ENCODE results near the gene FGD4.

FGD4 gene

DNA sequence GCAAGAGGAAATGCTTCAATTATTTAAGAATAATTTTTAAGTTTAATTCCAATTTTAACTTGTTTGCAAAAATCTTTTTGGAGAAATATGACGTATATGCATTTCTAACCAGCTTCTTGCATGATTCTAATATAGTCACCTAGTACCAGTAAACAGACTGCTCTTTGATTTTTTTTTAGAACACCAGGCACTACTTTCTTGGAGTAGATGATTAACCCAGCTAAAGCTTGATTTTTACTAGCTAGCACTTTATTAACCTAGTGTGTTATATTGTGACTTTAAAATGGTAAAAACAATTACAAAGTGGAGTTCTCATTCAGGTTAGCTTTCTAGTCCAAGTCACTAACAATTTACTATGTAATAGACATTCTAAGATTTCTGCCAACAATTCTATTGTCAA lies 32.6 kb upstream of the FGD4 start:
- no peak for DNase-seq (ENCODE audit: insufficient read length, low spot score)
- TF ChIP-seq, protein P1, sequence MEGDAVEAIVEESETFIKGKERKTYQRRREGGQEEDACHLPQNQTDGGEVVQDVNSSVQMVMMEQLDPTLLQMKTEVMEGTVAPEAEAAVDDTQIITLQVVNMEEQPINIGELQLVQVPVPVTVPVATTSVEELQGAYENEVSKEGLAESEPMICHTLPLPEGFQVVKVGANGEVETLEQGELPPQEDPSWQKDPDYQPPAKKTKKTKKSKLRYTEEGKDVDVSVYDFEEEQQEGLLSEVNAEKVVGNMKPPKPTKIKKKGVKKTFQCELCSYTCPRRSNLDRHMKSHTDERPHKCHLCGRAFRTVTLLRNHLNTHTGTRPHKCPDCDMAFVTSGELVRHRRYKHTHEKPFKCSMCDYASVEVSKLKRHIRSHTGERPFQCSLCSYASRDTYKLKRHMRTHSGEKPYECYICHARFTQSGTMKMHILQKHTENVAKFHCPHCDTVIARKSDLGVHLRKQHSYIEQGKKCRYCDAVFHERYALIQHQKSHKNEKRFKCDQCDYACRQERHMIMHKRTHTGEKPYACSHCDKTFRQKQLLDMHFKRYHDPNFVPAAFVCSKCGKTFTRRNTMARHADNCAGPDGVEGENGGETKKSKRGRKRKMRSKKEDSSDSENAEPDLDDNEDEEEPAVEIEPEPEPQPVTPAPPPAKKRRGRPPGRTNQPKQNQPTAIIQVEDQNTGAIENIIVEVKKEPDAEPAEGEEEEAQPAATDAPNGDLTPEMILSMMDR (IDR thresholded peaks at IDR 0.05; ENCODE audit: insufficient read depth, missing control alignments) = no peak
- no peak for FAIRE-seq

DNA sequence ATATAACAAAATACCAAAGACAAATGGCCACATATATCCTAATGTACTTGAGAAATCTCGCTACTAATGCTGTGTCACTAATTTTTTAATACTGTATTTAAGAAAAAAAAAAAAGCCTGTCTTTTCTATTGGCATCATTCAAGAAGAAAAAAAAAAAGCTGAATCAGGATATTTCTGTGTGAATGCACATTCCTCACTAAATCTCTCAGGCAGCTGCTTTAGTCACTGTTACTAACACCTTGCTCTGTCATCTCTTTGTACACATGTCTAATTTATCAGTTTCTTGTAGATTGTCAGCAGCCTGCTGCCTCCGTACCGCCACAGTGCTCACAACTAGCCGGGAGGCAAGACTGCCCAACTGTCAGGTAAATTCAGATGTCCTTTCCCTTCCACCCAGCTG lies 32.0 kb upstream of the FGD4 start:
- FAIRE-seq (no peak), DNase-seq (ENCODE audit: insufficient read length, low spot score) (no peak)
- TF ChIP-seq, protein P1 (IDR thresholded peaks at IDR 0.05; ENCODE audit: insufficient read depth, missing control alignments) = no peak

DNA sequence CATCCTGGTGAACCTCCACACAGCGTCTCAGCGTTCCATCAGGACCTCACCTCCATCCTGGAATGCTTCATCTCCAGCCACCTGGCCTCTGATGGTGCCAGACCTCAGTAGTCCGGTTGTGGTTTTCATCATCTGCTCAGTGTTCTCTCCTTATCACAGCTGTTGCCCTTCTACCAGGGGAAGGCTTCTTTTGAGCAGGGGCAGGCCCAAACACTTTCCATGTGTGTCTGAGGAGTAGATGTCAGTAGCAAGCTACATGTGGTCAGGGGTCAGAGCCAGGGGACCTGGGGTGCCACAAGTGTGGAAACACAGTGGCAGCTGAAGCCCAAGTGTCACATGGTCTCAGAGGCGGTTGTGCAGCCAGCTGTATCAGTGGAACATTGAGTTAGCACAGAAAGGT lies 30.2 kb upstream of the FGD4 start:
- DNase-seq (ENCODE audit: insufficient read length, low spot score) = no peak

DNA sequence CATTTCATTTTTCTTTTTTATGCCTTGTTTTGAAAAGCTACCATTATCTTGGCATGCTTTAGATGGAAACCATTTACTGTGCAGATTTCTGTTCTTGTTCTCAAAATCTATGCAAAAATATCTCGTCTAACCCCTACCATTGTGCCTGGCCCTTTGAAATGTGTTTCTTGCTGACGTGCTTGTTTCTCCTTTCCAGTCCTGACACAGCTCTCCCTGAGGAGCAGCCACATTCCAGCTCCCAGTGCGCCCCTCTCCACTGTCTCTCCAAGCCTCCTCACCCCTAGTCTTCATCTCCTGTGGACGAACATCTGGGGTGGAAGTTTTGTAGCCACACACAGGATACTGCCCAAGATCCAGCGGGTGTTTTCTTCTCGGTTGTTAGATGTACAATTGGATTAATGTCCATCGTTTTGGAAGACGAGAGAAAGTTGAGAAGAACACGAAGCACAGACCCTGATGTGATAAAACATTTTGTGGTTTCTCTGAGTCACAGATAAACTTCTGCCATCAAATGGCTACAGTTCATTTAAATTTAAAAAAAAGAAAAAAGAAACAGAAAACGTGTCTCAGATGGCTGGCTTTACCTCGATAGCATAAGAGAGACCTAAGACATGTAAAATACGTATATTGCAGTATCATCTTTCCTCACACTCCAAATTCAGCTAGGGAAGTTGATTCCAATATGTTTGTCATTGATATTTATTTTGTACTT lies 21.9 kb upstream of the FGD4 start:
- no peak for DNase-seq (ENCODE audit: insufficient read length, low spot score)
- TF ChIP-seq, protein P1 (IDR thresholded peaks at IDR 0.05; ENCODE audit: insufficient read depth, missing control alignments) = no peak
- FAIRE-seq = no peak

More for the DNA sequence above, 30.2 kb upstream of the FGD4 start:
- TF ChIP-seq, protein P1 (IDR thresholded peaks at IDR 0.05; ENCODE audit: insufficient read depth, missing control alignments) = no peak
- no peak for FAIRE-seq

DNA sequence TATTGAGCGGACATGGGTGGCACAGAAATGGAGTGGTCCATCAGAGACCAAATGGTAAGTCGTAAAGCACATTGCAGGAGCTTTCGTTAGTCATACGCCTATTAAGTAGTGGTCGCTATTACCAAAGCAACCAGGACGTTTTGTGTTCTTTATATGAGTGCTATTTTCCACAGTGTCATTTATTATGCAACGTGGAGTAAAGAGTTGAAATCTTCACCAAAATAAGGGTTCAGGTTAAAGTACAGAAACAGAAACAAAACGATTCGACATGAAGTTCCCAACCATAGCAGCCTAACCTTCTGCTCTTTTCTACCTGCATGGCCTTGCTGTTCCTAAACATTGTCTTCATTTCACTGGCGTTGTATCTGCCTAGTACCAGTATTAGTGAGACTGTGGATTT lies 20.1 kb upstream of the FGD4 start:
- no peak for FAIRE-seq
- TF ChIP-seq, protein P1 (IDR thresholded peaks at IDR 0.05; ENCODE audit: insufficient read depth, missing control alignments) = no peak
- no peak for DNase-seq (ENCODE audit: insufficient read length, low spot score)

DNA sequence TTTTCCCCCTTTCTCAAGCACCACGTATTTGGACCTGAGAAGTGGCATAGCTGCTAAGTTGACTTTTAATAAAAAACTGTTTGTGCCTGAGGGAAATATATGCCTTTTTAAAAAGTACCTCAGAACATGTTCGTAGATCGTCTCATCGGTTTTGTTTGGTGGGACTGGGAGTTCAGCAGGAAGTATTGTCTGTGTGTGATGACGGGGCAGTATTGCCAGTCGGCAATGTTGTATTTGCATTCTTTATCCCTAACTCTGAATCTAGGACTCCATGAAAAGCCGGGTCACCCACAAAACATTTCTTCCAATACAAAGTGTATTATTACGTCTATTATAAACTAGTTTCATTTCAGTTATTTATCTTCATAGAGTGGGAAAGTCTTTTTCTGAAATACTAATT lies 19.7 kb upstream of the FGD4 start:
- TF ChIP-seq, protein P1 (IDR thresholded peaks at IDR 0.05; ENCODE audit: insufficient read depth, missing control alignments) = no peak
- FAIRE-seq = no peak
- no peak for DNase-seq (ENCODE audit: insufficient read length, low spot score)

DNA sequence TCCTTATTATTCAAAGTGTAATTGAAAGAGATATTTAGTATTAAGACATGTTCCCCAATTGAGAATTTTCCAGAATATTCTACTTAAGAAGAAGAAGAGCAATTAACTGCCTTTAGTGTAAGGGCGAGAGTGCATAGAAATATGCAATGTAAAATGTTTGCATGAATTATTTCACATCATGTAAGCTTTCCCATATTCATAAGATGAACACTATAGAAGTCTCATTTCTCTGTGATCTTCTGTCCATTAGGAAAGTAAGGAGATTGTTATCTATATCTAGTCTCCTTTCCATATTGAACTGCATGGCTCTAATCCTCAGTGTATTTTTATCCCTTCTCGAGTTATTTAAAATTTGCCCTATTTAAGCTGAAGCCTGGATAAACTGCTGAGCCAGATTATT lies 17.1 kb upstream of the FGD4 start:
- FAIRE-seq = no peak
- TF ChIP-seq, protein P1 (IDR thresholded peaks at IDR 0.05; ENCODE audit: insufficient read depth, missing control alignments) = no peak
- no peak for DNase-seq (ENCODE audit: insufficient read length, low spot score)
